ENCODE measurements around the gene COL16A1. TPM values are rescaled to one million over a fixed set of nuclear protein-coding genes. Genes with fewer than 3 reads are reported as not detected.
A peak's percentile ranks its signal among the peaks of the same experiment; 100 is the strongest.

Gene COL16A1
- total RNA-seq, 1 donor from 2014 or later: 0.22 TPM

GRCh38 chr1:31712630-31713029 is 8.8 kb upstream of the COL16A1 start:
- no peak overlapping the region for H3K9ac ChIP-seq
- no peak overlapping the region for H3K4me2 ChIP-seq
- H2AFZ ChIP-seq (replicated peaks): no peak overlapping the region
- no peak for TF ChIP-seq EZH2phosphoT487 (IDR thresholded peaks at IDR 0.05)
- no peak for TF ChIP-seq CTCF (IDR thresholded peaks at IDR 0.05)
- no peak for TF ChIP-seq EZH2 (IDR thresholded peaks at IDR 0.05)
- no peaks in the 10 kb centered on the region for H3K36me3 ChIP-seq
- H3K27ac ChIP-seq: no peak overlapping the region
- H3K4me1 ChIP-seq: peaks cover 4% of the 10 kb centered on the region
- peaks cover 10% of the 10 kb centered on the region for H3K27me3 Mint-ChIP-seq (ENCODE audit: insufficient read depth, low read depth)
- H3K79me2 ChIP-seq (ENCODE audit: low read depth): no peaks in the 10 kb centered on the region
- H3K9me3 Mint-ChIP-seq: no peaks in the 10 kb centered on the region
- H3K4me3 ChIP-seq: no peak overlapping the region
- no peaks in the 10 kb centered on the region for H3K9me3 ChIP-seq (ENCODE audit: low read depth)
- H4K20me1 ChIP-seq (ENCODE audit: low read depth): no peaks in the 10 kb centered on the region
- no peak for DNase-seq (ENCODE audit: low spot score)
- H3K36me3 Mint-ChIP-seq: no peaks in the 10 kb centered on the region
- H3K4me3 Mint-ChIP-seq: peak overlapping the region; percentile 9
- peaks cover 43% of the 10 kb centered on the region for H3K4me1 Mint-ChIP-seq
- no peak overlapping the region for H3K27ac Mint-ChIP-seq
- H3K27me3 ChIP-seq: no peaks in the 10 kb centered on the region
- peaks cover 16% of the 10 kb centered on the region for H3F3A ChIP-seq (ENCODE audit: low read depth)

- no peak overlapping the region for H3K4me3 ChIP-seq
- peaks cover 8% of the 10 kb centered on the region for H3K27me3 Mint-ChIP-seq (ENCODE audit: insufficient read depth, low read depth)
- H3K4me1 ChIP-seq: peaks cover 4% of the 10 kb centered on the region
- no peaks in the 10 kb centered on the region for H3K9me3 ChIP-seq (ENCODE audit: low read depth)
- no peak for DNase-seq (ENCODE audit: low spot score)
- H3K4me3 Mint-ChIP-seq: no peak overlapping the region
- H3K79me2 ChIP-seq (ENCODE audit: low read depth): no peaks in the 10 kb centered on the region
- peaks cover 45% of the 10 kb centered on the region for H3K4me1 Mint-ChIP-seq
- no peak overlapping the region for H3K27ac ChIP-seq
- no peaks in the 10 kb centered on the region for H3K9me3 Mint-ChIP-seq
- H3K36me3 Mint-ChIP-seq: no peaks in the 10 kb centered on the region
- no peaks in the 10 kb centered on the region for H4K20me1 ChIP-seq (ENCODE audit: low read depth)
- no peaks in the 10 kb centered on the region for H3K27me3 ChIP-seq
- no peak overlapping the region for H2AFZ ChIP-seq (replicated peaks)
- no peak overlapping the region for H3K4me2 ChIP-seq
- H3K27ac Mint-ChIP-seq: peak overlapping the region; percentile 18
- no peak overlapping the region for H3K9ac ChIP-seq
- peaks cover 16% of the 10 kb centered on the region for H3F3A ChIP-seq (ENCODE audit: low read depth)
- TF ChIP-seq CTCF (IDR thresholded peaks at IDR 0.05) (no peak), EZH2phosphoT487 (IDR thresholded peaks at IDR 0.05) (no peak), EZH2 (IDR thresholded peaks at IDR 0.05) (no peak)
- H3K36me3 ChIP-seq: no peaks in the 10 kb centered on the region
Measured at GRCh38 chr1:31712068-31712467, 8.3 kb upstream of the COL16A1 start.

- Histone ChIP-seq H3K27me3 (peaks cover 18% of the 10 kb centered on the region), H3K4me2 (no peak overlapping the region), H4K20me1 (ENCODE audit: low read depth) (no peaks in the 10 kb centered on the region), H2AFZ (replicated peaks) (no peak overlapping the region), H3K4me3 (no peak overlapping the region), H3K4me1 (peaks cover 23% of the 10 kb centered on the region), H3K9ac (no peak overlapping the region), H3K79me2 (ENCODE audit: low read depth) (no peaks in the 10 kb centered on the region), H3K36me3 (no peaks in the 10 kb centered on the region), H3F3A (ENCODE audit: low read depth) (peaks cover 5% of the 10 kb centered on the region), H3K9me3 (ENCODE audit: low read depth) (no peaks in the 10 kb centered on the region), H3K27ac (no peak overlapping the region)
- no peaks in the 10 kb centered on the region for H3K9me3 Mint-ChIP-seq
- no peak for TF ChIP-seq EZH2phosphoT487 (IDR thresholded peaks at IDR 0.05)
- TF ChIP-seq EZH2 (IDR thresholded peaks at IDR 0.05): no peak
- no peak for TF ChIP-seq CTCF (IDR thresholded peaks at IDR 0.05)
- H3K36me3 Mint-ChIP-seq: no peaks in the 10 kb centered on the region
- peaks cover 11% of the 10 kb centered on the region for H3K27me3 Mint-ChIP-seq (ENCODE audit: insufficient read depth, low read depth)
- H3K27ac Mint-ChIP-seq: peak overlapping the region; percentile 36
- no peak overlapping the region for H3K4me3 Mint-ChIP-seq
- peaks cover 41% of the 10 kb centered on the region for H3K4me1 Mint-ChIP-seq
- no peak for DNase-seq (ENCODE audit: low spot score)
Measured at GRCh38 chr1:31708324-31708723, 4.5 kb upstream of the COL16A1 start.
